Mesenchymal stem cell (in vitro differentiated cells and primary cell): ENCODE measurements around the gene CCL3.

Source experiments
- DNase-seq: peaks from one replicate; pipeline ENCODE4 v3.0.0-alpha.2; 2013
- H2AFZ ChIP-seq: one replicate; pipeline ENCODE4 v1.6.1; 2013; ENCODE audit warnings: low read depth, mild to moderate bottlenecking, control low read depth, inconsistent platforms, low read length, moderate library complexity
- H2AK5ac ChIP-seq: 2 replicates; pipeline ENCODE4 v1.6.1; 2013; ENCODE audit warnings: low read length, moderate library complexity, mild to moderate bottlenecking, inconsistent platforms; ENCODE audit not compliant: severe bottlenecking
- H2BK120ac ChIP-seq: one replicate; pipeline ENCODE4 v1.6.1; 2013; ENCODE audit warnings: low read depth, mild to moderate bottlenecking, inconsistent platforms, low read length, moderate library complexity
- H2BK12ac ChIP-seq, 2 experiments: one replicate each; pipeline ENCODE4 v1.6.1; 2013; ENCODE audit warnings: inconsistent platforms in 2 of 2, low read length in 2 of 2, mild to moderate bottlenecking in 2 of 2, moderate library complexity in 2 of 2, control low read depth in 1 of 2
- H2BK15ac ChIP-seq: one replicate; pipeline ENCODE4 v1.6.1; 2013; ENCODE audit warnings: mild to moderate bottlenecking, low read depth, inconsistent platforms; ENCODE audit not compliant: poor library complexity, severe bottlenecking
- H2BK5ac ChIP-seq: 2 replicates; pipeline ENCODE4 v1.6.1; 2013; ENCODE audit warnings: low read depth, mild to moderate bottlenecking, low read length, control low read depth, inconsistent platforms; ENCODE audit not compliant: poor library complexity, severe bottlenecking
- H3K14ac ChIP-seq, 2 experiments: one replicate each; pipeline ENCODE4 v1.6.1; 2013; ENCODE audit warnings: inconsistent platforms in 2 of 2, low read length in 2 of 2, control low read depth in 1 of 2, mild to moderate bottlenecking in 1 of 2, moderate library complexity in 1 of 2
- H3K18ac ChIP-seq, 2 experiments: one replicate each; pipeline ENCODE4 v1.6.1; 2013; ENCODE audit warnings: inconsistent platforms in 2 of 2, low read length in 2 of 2, control low read depth in 1 of 2, low read depth in 1 of 2, mild to moderate bottlenecking in 1 of 2
- H3K23ac ChIP-seq, 2 experiments: one replicate each; pipeline ENCODE4 v1.6.1; 2013; ENCODE audit warnings: inconsistent platforms in 2 of 2, low read length in 2 of 2, mild to moderate bottlenecking in 2 of 2, moderate library complexity in 2 of 2, control low read depth in 1 of 2
- H3K27ac ChIP-seq: 2 replicates; pipeline ENCODE4 v1.5.1; 2013; ENCODE audit warnings: mild to moderate bottlenecking, moderate library complexity, low read length, control low read depth, inconsistent platforms; ENCODE audit not compliant: poor library complexity, severe bottlenecking
- H3K27me3 ChIP-seq, 2 experiments: 2 replicates each; pipeline versions ENCODE4 v1.6.1 to v1.7.0; 2013; ENCODE audit warnings: low read length in 2 of 2, mild to moderate bottlenecking in 2 of 2, moderate library complexity in 2 of 2, control low read depth in 1 of 2, inconsistent platforms in 1 of 2; ENCODE audit not compliant: control insufficient read depth in 1 of 2, insufficient read depth in 1 of 2
- H3K36me3 ChIP-seq, 2 experiments: 2 replicates each; pipeline versions ENCODE4 v1.6.1 to v1.7.0; 2013; ENCODE audit warnings: low read length in 2 of 2, control low read depth in 1 of 2, inconsistent platforms in 1 of 2, low read depth in 1 of 2, mild to moderate bottlenecking in 1 of 2; ENCODE audit not compliant: insufficient read depth in 2 of 2, control insufficient read depth in 1 of 2
- H3K4ac ChIP-seq, 2 experiments: one replicate each; pipeline ENCODE4 v1.6.1; 2013; ENCODE audit warnings: inconsistent platforms in 2 of 2, low read length in 2 of 2, mild to moderate bottlenecking in 2 of 2, moderate library complexity in 2 of 2, control low read depth in 1 of 2, low read depth in 1 of 2
- H3K4me1 ChIP-seq: 2 replicates; pipeline ENCODE4 v1.6.1; 2013; ENCODE audit warnings: low read depth, low read length, control low read depth; ENCODE audit not compliant: control insufficient read depth, insufficient read depth
- H3K4me2 ChIP-seq: 2 replicates; pipeline ENCODE4 v1.6.1; 2013; ENCODE audit warnings: low read length, mild to moderate bottlenecking, inconsistent platforms; ENCODE audit not compliant: poor library complexity, severe bottlenecking
- H3K4me3 ChIP-seq, 2 experiments: 2 replicates each; pipeline versions ENCODE4 v1.5.1 to v1.7.0; 2013; ENCODE audit warnings: low read length in 2 of 2, mild to moderate bottlenecking in 2 of 2, control low read depth in 1 of 2, low read depth in 1 of 2; ENCODE audit not compliant: insufficient read depth in 1 of 2
- H3K79me1 ChIP-seq: replicated peaks from 2 replicates; pipeline ENCODE4 v1.6.1; 2013; ENCODE audit warnings: mild to moderate bottlenecking, control low read depth, low read length, inconsistent platforms; ENCODE audit not compliant: poor library complexity, severe bottlenecking
- H3K9ac ChIP-seq: 2 replicates; pipeline ENCODE4 v1.7.0; 2013; ENCODE audit warnings: mild to moderate bottlenecking, low read length, moderate library complexity
- H3K9me3 ChIP-seq: 2 replicates; pipeline ENCODE4 v1.7.0; 2013; ENCODE audit warnings: mild to moderate bottlenecking, low read length; ENCODE audit not compliant: control insufficient read depth
- H4K8ac ChIP-seq: one replicate; pipeline ENCODE4 v1.6.1; 2013; ENCODE audit warnings: inconsistent platforms, mild to moderate bottlenecking, low read length, moderate library complexity
- H4K91ac ChIP-seq: one replicate; pipeline ENCODE4 v1.6.1; 2013; ENCODE audit warnings: mild to moderate bottlenecking, low read length, inconsistent platforms
- WGBS: methylation state at CpG from one replicate; pipeline ENCODE4 v1.1.7; 2013; ENCODE audit warnings: mixed read lengths; 5-methylcytosine and 5-hydroxymethylcytosine counted together

The CCL3 gene

GRCh38 chr17:36071751-36072150, 18.2 kb downstream of the CCL3 start:
- no peak overlapping the region for H2AK5ac ChIP-seq
- no peaks in the 10 kb centered on the region for H3K79me1 ChIP-seq
- no peak overlapping the region for H2BK15ac ChIP-seq
- H3K18ac ChIP-seq = no peak overlapping the region
- H3K9ac ChIP-seq = no peak overlapping the region
- 65% methylated on average over 2 of the region's 2 CpGs for WGBS
- no peak overlapping the region for H4K8ac ChIP-seq
- H3K9me3 ChIP-seq = peaks cover 1% of the 10 kb centered on the region
- no peaks in the 10 kb centered on the region for H3K4me1 ChIP-seq
- no peak overlapping the region for H4K91ac ChIP-seq
- no peak overlapping the region for H3K23ac ChIP-seq
- peaks cover 9 to 29% of the 10 kb centered on the region in 2 experiments for H3K27me3 ChIP-seq
- H3K4ac ChIP-seq = no peak overlapping the region
- no peak overlapping the region for H2BK5ac ChIP-seq
- no peak overlapping the region for H3K14ac ChIP-seq
- H3K4me3 ChIP-seq = no peak overlapping the region
- H2AFZ ChIP-seq = no peak overlapping the region
- DNase-seq = no peak
- H3K27ac ChIP-seq = no peak overlapping the region
- no peak overlapping the region for H2BK120ac ChIP-seq
- no peaks in the 10 kb centered on the region for H3K36me3 ChIP-seq
- no peak overlapping the region for H3K4me2 ChIP-seq
- H2BK12ac ChIP-seq = no peak overlapping the region

DNA sequence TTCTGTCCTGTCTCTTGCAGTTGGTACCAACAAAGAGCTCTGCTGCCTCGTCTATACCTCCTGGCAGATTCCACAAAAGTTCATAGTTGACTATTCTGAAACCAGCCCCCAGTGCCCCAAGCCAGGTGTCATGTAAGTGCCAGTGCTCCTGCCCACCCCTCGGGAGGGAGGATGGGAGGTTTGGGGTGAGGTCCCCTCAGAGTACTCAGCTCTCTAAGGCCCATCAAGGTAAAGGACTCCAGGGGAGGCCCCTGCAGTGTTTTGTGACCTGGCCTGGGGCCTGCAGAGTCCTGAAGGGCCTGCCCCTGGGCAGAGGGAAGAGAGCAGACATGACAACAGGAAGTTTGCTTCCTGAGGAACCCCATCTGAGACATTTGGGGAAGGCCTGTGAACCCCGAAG, 19.5 kb downstream of the CCL3 start:
- Histone ChIP-seq H3K4ac (no peak overlapping the region), H4K8ac (no peak overlapping the region), H3K79me1 (no peaks in the 10 kb centered on the region), H2BK15ac (no peak overlapping the region), H3K4me2 (no peak overlapping the region), H3K9ac (no peak overlapping the region), H2AFZ (no peak overlapping the region), H2BK12ac (no peak overlapping the region), H3K27me3 (peaks cover 13 to 32% of the 10 kb centered on the region in 2 experiments), H3K4me1 (no peaks in the 10 kb centered on the region), H4K91ac (no peak overlapping the region), H2AK5ac (no peak overlapping the region), H3K36me3 (no peaks in the 10 kb centered on the region), H3K27ac (no peak overlapping the region), H3K18ac (no peak overlapping the region), H3K23ac (no peak overlapping the region), H2BK120ac (no peak overlapping the region), H3K9me3 (no peaks in the 10 kb centered on the region), H3K14ac (no peak overlapping the region), H3K4me3 (no peak overlapping the region), H2BK5ac (no peak overlapping the region)
- no peak for DNase-seq
- WGBS = 49% methylated on average over 3 of the region's 3 CpGs

- Histone ChIP-seq H3K4me2 (no peak overlapping the region), H2BK120ac (no peak overlapping the region), H4K8ac (no peak overlapping the region), H3K9ac (no peak overlapping the region), H3K14ac (no peak overlapping the region), H2AK5ac (no peak overlapping the region), H3K27ac (no peak overlapping the region), H3K4me3 (no peak overlapping the region), H4K91ac (no peak overlapping the region), H2BK12ac (no peak overlapping the region), H3K18ac (no peak overlapping the region), H2BK5ac (no peak overlapping the region), H2BK15ac (no peak overlapping the region), H2AFZ (no peak overlapping the region), H3K4ac (no peak overlapping the region), H3K4me1 (no peaks in the 10 kb centered on the region), H3K79me1 (no peaks in the 10 kb centered on the region), H3K9me3 (no peaks in the 10 kb centered on the region), H3K36me3 (no peaks in the 10 kb centered on the region), H3K23ac (no peak overlapping the region), H3K27me3 (peaks cover 13 to 28% of the 10 kb centered on the region in 2 experiments)
- DNase-seq = no peak
Observed at GRCh38 chr17:36069136-36069535, 20.8 kb downstream of the CCL3 start.

DNA sequence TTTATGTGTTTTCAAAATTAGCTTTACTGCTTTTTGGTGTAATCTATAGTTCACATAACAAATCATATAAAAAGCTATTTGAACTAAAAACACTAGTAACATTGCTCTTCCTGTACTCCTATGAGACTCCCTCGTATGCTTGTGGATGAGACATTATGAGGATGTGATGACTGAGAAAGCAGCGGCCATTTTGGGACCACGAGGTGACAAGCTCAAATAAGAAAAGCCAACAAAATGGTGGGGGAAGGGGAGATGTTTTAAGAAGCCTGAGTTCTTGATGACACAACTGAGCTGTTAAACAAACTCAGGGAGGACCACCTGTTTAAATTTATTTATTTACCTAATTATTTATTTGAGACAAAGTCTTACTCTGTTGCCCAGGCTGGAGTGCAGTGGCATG, 21.4 kb downstream of the CCL3 start:
- H3K9me3 ChIP-seq = no peaks in the 10 kb centered on the region
- no peak overlapping the region for H3K4me2 ChIP-seq
- WGBS = 69% methylated on average over 3 of the region's 3 CpGs
- H3K14ac ChIP-seq = no peak overlapping the region
- no peak overlapping the region for H3K4ac ChIP-seq
- H3K9ac ChIP-seq = no peak overlapping the region
- no peak overlapping the region for H3K4me3 ChIP-seq
- H3K18ac ChIP-seq = no peak overlapping the region
- H2BK120ac ChIP-seq = no peak overlapping the region
- H2BK15ac ChIP-seq = no peak overlapping the region
- no peak overlapping the region for H3K27ac ChIP-seq
- no peak overlapping the region for H3K23ac ChIP-seq
- peaks cover 13 to 22% of the 10 kb centered on the region in 2 experiments for H3K27me3 ChIP-seq
- no peak overlapping the region for H2AK5ac ChIP-seq
- H2BK12ac ChIP-seq = no peak overlapping the region
- no peak overlapping the region for H4K91ac ChIP-seq
- no peak overlapping the region for H2BK5ac ChIP-seq
- H2AFZ ChIP-seq = no peak overlapping the region
- H3K4me1 ChIP-seq = no peaks in the 10 kb centered on the region
- no peak for DNase-seq
- H3K36me3 ChIP-seq = no peaks in the 10 kb centered on the region
- no peaks in the 10 kb centered on the region for H3K79me1 ChIP-seq
- no peak overlapping the region for H4K8ac ChIP-seq
